Liver (tissue), 3 donors: ENCODE measurements around the gene SCN9A.

ENCODE experiments used
- ATF3 ChIP-seq: IDR thresholded peaks from 2 replicates; pipeline ENCODE4 v1.6.1; 2016; ENCODE audit warnings: antibody characterized with exemption
- CTCF ChIP-seq: fragments of 150-350 bp; IDR thresholded peaks from 2 replicates; pipeline ENCODE4 v1.5.1; 2017; ENCODE audit warnings: improper control_type of control experiment, low read depth, low read length; ENCODE audit not compliant: missing input control
- EGR1 ChIP-seq, 2 donors: IDR thresholded peaks; 2 replicates each; pipeline ENCODE4 v1.6.1; 2016 to 2018; ENCODE audit warnings: antibody characterized with exemption in 2 of 2, low read depth in 2 of 2
- HNF4A ChIP-seq, 2 donors: conservative IDR thresholded peaks; 2 replicates each; pipeline ENCODE4 v1.6.1; 2016; ENCODE audit warnings: antibody characterized with exemption in 2 of 2, mild to moderate bottlenecking in 2 of 2
- MAX ChIP-seq: IDR thresholded peaks from 2 replicates; pipeline ENCODE4 v1.6.1; 2016; ENCODE audit warnings: antibody characterized with exemption
- RAD21 ChIP-seq, 2 donors: IDR thresholded peaks; 2 replicates each; pipeline ENCODE4 v1.6.1; 2016; ENCODE audit warnings: antibody characterized with exemption in 2 of 2, mild to moderate bottlenecking in 2 of 2
- REST ChIP-seq: IDR thresholded peaks from 2 replicates; pipeline ENCODE4 v1.6.1; 2016; ENCODE audit warnings: antibody characterized with exemption, mild to moderate bottlenecking
- SP1 ChIP-seq: IDR thresholded peaks from 2 replicates; pipeline ENCODE4 v1.6.1; 2018; ENCODE audit warnings: antibody characterized with exemption, mild to moderate bottlenecking
- TAF1 ChIP-seq: conservative IDR thresholded peaks from 2 replicates; pipeline ENCODE4 v1.6.1; 2016; ENCODE audit warnings: antibody characterized with exemption, mild to moderate bottlenecking
- YY1 ChIP-seq: IDR thresholded peaks from 2 replicates; pipeline ENCODE4 v1.6.1; 2016; ENCODE audit warnings: antibody characterized with exemption, mild to moderate bottlenecking
- ZBTB33 ChIP-seq: IDR thresholded peaks from 2 replicates; pipeline ENCODE4 v1.6.1; 2016; ENCODE audit warnings: antibody characterized with exemption
- donor health status: healthy.
- donor health status: healthy.

- TF ChIP-seq CTCF (no peak), RAD21 (IDR thresholded peaks at IDR 0.05) (no peak), ZBTB33 (no peak), MAX (no peak), SP1 (no peak), REST (no peak), EGR1 (IDR thresholded peaks at IDR 0.05; ENCODE audit: low read depth in 2 of 2) (no peak), TAF1 (no peak), YY1 (no peak), ATF3 (no peak), HNF4A (conservative IDR thresholded peaks at IDR 0.05) (no peak)
Measured at GRCh38 chr2:166246901-166247300, 128.8 kb downstream of the SCN9A start.
